B cell (primary cell): ENCODE measurements around the gene TOGARAM2. TPM values are rescaled to one million over a fixed set of nuclear protein-coding genes. Genes with fewer than 3 reads are reported as not detected.

Experiments used
- ATAC-seq: fragments of 200-7000 bp; cut with Tn5 transposase; one replicate; pipeline ENCODE4 v1.10.0; 2021; ENCODE audit warnings: low read depth, mild to moderate bottlenecking, moderate number of reproducible peaks, moderate library complexity
- CTCF ChIA-PET: fragments of 350-600 bp; sonication (Branson Sonifier 250); formaldehyde crosslinking; loops from one replicate; lab custom pipeline; 2021; ENCODE audit warnings: antibody characterized with exemption, inconsistent platforms; lab: Charles Lee
- POLR2A ChIA-PET: fragments of 350-600 bp; sonication (Branson Sonifier 250); formaldehyde crosslinking; loops from one replicate; lab custom pipeline; 2021; ENCODE audit warnings: antibody characterized with exemption; lab: Charles Lee
- DNase-seq: peaks from one replicate; pipeline ENCODE4 v3.0.0; 2013
- H2AFZ ChIP-seq: 2 replicates; pipeline ENCODE4 v1.6.1; 2012; ENCODE audit warnings: mild to moderate bottlenecking, low read depth, low read length; ENCODE audit not compliant: insufficient read depth, poor library complexity, severe bottlenecking
- H3K27ac ChIP-seq, 2 donors: 1 replicate in 1 of 2; 2 replicates in 1 of 2; pipeline ENCODE4 v1.5.1; 2012 to 2013; ENCODE audit warnings: low read length in 2 of 2, mild to moderate bottlenecking in 2 of 2, moderate library complexity in 1 of 2
- H3K27me3 ChIP-seq, 4 experiments: fragments of 200-600 bp in 1 of 4; sonication (generic) in 1 of 4; replicated peaks in 1 of 4; 1 replicate in 2 of 4; 2 replicates in 2 of 4; pipeline versions ENCODE4 v1.6.1 to v1.7.0; 2013 to 2016; ENCODE audit warnings: low read length in 3 of 4, mild to moderate bottlenecking in 2 of 4, mixed read lengths in 1 of 4, moderate library complexity in 1 of 4; ENCODE audit not compliant: insufficient read depth in 4 of 4, control insufficient read depth in 3 of 4; ENCODE audit errors: control extremely low read depth in 1 of 4
- H3K36me3 ChIP-seq, 2 experiments: replicated peaks in 1 of 2; 1 replicate in 1 of 2; 2 replicates in 1 of 2; pipeline versions ENCODE4 v1.6.1 to v1.7.1; 2013; ENCODE audit warnings: low read length in 1 of 2; ENCODE audit not compliant: insufficient read depth in 2 of 2, control insufficient read depth in 1 of 2; ENCODE audit errors: control extremely low read depth in 1 of 2, extremely low read depth in 1 of 2
- H3K4me1 ChIP-seq, 2 donors: fragments of 200-600 bp in 1 of 2; sonication (generic) in 1 of 2; 1 replicate in 1 of 2; 2 replicates in 1 of 2; pipeline versions ENCODE4 v1.5.1 to v1.6.1; 2013 to 2017; ENCODE audit warnings: low read length in 2 of 2; ENCODE audit not compliant: control insufficient read depth in 2 of 2, insufficient read depth in 2 of 2
- H3K4me2 ChIP-seq: replicated peaks from 2 replicates; pipeline ENCODE3; 2012; ENCODE audit warnings: mild to moderate bottlenecking, low read depth, low read length; ENCODE audit not compliant: poor library complexity, severe bottlenecking
- H3K4me3 ChIP-seq, 5 experiments: fragments of 200-600 bp in 1 of 5; sonication (generic) in 1 of 5; 1 replicate in 3 of 5; 2 replicates in 2 of 5; pipeline versions ENCODE4 v1.5.1 to v1.7.0; 2011 to 2016; ENCODE audit warnings: low read length in 4 of 5, mild to moderate bottlenecking in 4 of 5, low read depth in 2 of 5, control low read depth in 1 of 5, moderate library complexity in 1 of 5; ENCODE audit not compliant: insufficient read depth in 1 of 5; ENCODE audit errors: control extremely low read depth in 1 of 5, extremely low read depth in 1 of 5
- H3K79me2 ChIP-seq: fragments of 200-600 bp; sonication (generic); one replicate; pipeline ENCODE4 v1.6.0; 2016; ENCODE audit warnings: low read length; ENCODE audit not compliant: control insufficient read depth, insufficient read depth
- H3K9ac ChIP-seq: fragments of 200-600 bp; sonication (generic); 2 replicates; pipeline ENCODE4 v1.6.1; 2017; ENCODE audit warnings: mild to moderate bottlenecking, low read length, moderate library complexity
- H3K9me3 ChIP-seq, 3 donors: one replicate each; pipeline versions ENCODE4 v1.6.1 to v1.7.1; 2013; ENCODE audit warnings: low read length in 2 of 3; ENCODE audit not compliant: control insufficient read depth in 2 of 3, insufficient read depth in 1 of 3; ENCODE audit errors: control extremely low read depth in 1 of 3
- H4K20me1 ChIP-seq: 2 replicates; pipeline ENCODE4 v1.6.0; 2012; ENCODE audit warnings: mild to moderate bottlenecking, low read length; ENCODE audit not compliant: insufficient read depth, control insufficient read depth, poor library complexity, severe bottlenecking
- H3K27ac Mint-ChIP-seq: one replicate; pipeline ENCODE4 v1.8.0; 2021; ENCODE audit warnings: mixed read lengths
- H3K27me3 Mint-ChIP-seq: one replicate; pipeline ENCODE4 v1.8.0; 2021; ENCODE audit warnings: mixed read lengths
- H3K4me1 Mint-ChIP-seq: one replicate; pipeline ENCODE4 v1.8.0; 2021; ENCODE audit warnings: mixed read lengths
- H3K4me3 Mint-ChIP-seq: one replicate; pipeline ENCODE4 v1.8.0; 2021; ENCODE audit warnings: mixed read lengths
- H3K9me3 Mint-ChIP-seq: one replicate; pipeline ENCODE4 v1.8.0; 2022; ENCODE audit warnings: mixed read lengths; ENCODE audit not compliant: insufficient read depth
- CTCF ChIP-seq: fragments of 200-600 bp; IDR thresholded peaks from one replicate; pipeline ENCODE4 v1.8.0; 2022; ENCODE audit warnings: antibody characterized with exemption, mild to moderate bottlenecking
- EZH2 ChIP-seq: IDR thresholded peaks from 2 replicates; pipeline ENCODE4 v1.6.1; 2012; ENCODE audit warnings: borderline replicate concordance, low read depth, mild to moderate bottlenecking, moderate library complexity, low read length; ENCODE audit not compliant: insufficient read depth, poor library complexity, severe bottlenecking
- WGBS: methylation state at CpG from one replicate; pipeline ENCODE4 v1.1.5; 2013; ENCODE audit warnings: missing lambda C conversion rate; ENCODE audit not compliant: insufficient coverage; 5-methylcytosine and 5-hydroxymethylcytosine counted together
- intact Hi-C: fragments of 100-400 bp; cut with micrococcal nuclease; formaldehyde crosslinking; loops from one replicate; pipeline ENCODE4 v1.10.0; 2022
- polyA plus RNA-seq: library from polyadenylated mRNA; depleted of rRNA; stranded (reverse); fragments of >200 nt; gene quantifications from 2 replicates; pipeline ENCODE4 v1.2.3, GENCODE V29; 2012
- total RNA-seq, 2 donors: library from RNA; stranded (reverse); fragments of 120-200 nt in 1 of 2; gene quantifications; 1 replicate in 1 of 2; 2 replicates in 1 of 2; pipeline versions ENCODE4 v1.2.3 to v1.2.4, GENCODE V29; 2013 to 2022

Gene TOGARAM2
- total and polyA plus RNA-seq, 2 donors (not counting 1 experiment from before 2014, with no cell fraction given), result 0.25 to 0.61 TPM

- Mint-ChIP-seq H3K27ac (no peak overlapping the region), H3K4me1 (no peaks in the 10 kb centered on the region), H3K27me3 (no peaks in the 10 kb centered on the region), H3K4me3 (no peak overlapping the region), H3K9me3 (no peaks in the 10 kb centered on the region)
- H3K27ac ChIP-seq, result no peak overlapping the region
- H3K9me3 ChIP-seq, result no peaks in the 10 kb centered on the region
- H3K9ac ChIP-seq, result no peak overlapping the region
- H3K4me1 ChIP-seq, result no peaks in the 10 kb centered on the region
- TF ChIP-seq CTCF (no peak), EZH2 (no peak)
- no peak for DNase-seq
- POLR2A ChIA-PET, result no interaction called here
- H3K36me3 ChIP-seq, result no peaks in the 10 kb centered on the region
- CTCF ChIA-PET, result no interaction called here
- intact Hi-C loops, result no loop called here
- no peaks in the 10 kb centered on the region for H4K20me1 ChIP-seq
- WGBS, result 100% methylated on average over 3 of the region's 4 CpGs
- no peaks in the 10 kb centered on the region for H3K27me3 ChIP-seq
- no peak for ATAC-seq
- no peaks in the 10 kb centered on the region for H3K79me2 ChIP-seq
- H3K4me2 ChIP-seq, result no peak overlapping the region
- H2AFZ ChIP-seq, result no peak overlapping the region
- no peak overlapping the region for H3K4me3 ChIP-seq
Measured at GRCh38 chr2:29057006-29057405, 75.9 kb downstream of the TOGARAM2 start.

- H3K4me1 Mint-ChIP-seq, result no peaks in the 10 kb centered on the region
- Histone ChIP-seq H3K9me3 (no peaks in the 10 kb centered on the region), H3K4me2 (no peak overlapping the region), H3K9ac (no peak overlapping the region), H3K27me3 (no peaks in the 10 kb centered on the region), H3K36me3 (no peaks in the 10 kb centered on the region), H3K27ac (no peak overlapping the region), H2AFZ (no peak overlapping the region), H3K79me2 (no peaks in the 10 kb centered on the region), H3K4me3 (no peak overlapping the region), H3K4me1 (no peaks in the 10 kb centered on the region), H4K20me1 (no peaks in the 10 kb centered on the region)
- intact Hi-C loops, result no loop called here
- WGBS, result no CpG with 5 or more reads among the region's 1 CpG
- TF ChIP-seq CTCF (no peak), EZH2 (no peak)
- DNase-seq (no peak), ATAC-seq (no peak)
- no peak overlapping the region for H3K4me3 Mint-ChIP-seq
- ChIA-PET CTCF (no interaction called here), POLR2A (no interaction called here)
- H3K9me3 Mint-ChIP-seq, result no peaks in the 10 kb centered on the region
- H3K27ac Mint-ChIP-seq, result no peak overlapping the region
- H3K27me3 Mint-ChIP-seq, result no peaks in the 10 kb centered on the region
Measured at GRCh38 chr2:29059624-29060023, 78.5 kb downstream of the TOGARAM2 start.
